Neuron (in vitro differentiated cells): Measurements from ENCODE around the gene PUM1.

Experiments
- H2AFZ ChIP-seq: one replicate; pipeline ENCODE4 v1.6.1; 2013; ENCODE audit warnings: low read depth, mild to moderate bottlenecking, inconsistent platforms, low read length, moderate library complexity
- H3K27me3 ChIP-seq: one replicate; pipeline ENCODE4 v1.6.1; 2013; ENCODE audit warnings: low read length; ENCODE audit not compliant: insufficient read depth
- H3K36me3 ChIP-seq: one replicate; pipeline ENCODE4 v1.6.1; 2013; ENCODE audit warnings: low read length; ENCODE audit not compliant: insufficient read depth
- H3K4me1 ChIP-seq: one replicate; pipeline ENCODE4 v1.6.1; 2013; ENCODE audit warnings: low read length; ENCODE audit not compliant: insufficient read depth
- H3K4me3 ChIP-seq: 2 replicates; pipeline ENCODE4 v1.5.1; 2013; ENCODE audit warnings: mild to moderate bottlenecking, low read length, moderate library complexity
- H3K9me3 ChIP-seq: one replicate; pipeline ENCODE4 v1.6.1; 2013; ENCODE audit warnings: low read length

PUM1 gene

DNA sequence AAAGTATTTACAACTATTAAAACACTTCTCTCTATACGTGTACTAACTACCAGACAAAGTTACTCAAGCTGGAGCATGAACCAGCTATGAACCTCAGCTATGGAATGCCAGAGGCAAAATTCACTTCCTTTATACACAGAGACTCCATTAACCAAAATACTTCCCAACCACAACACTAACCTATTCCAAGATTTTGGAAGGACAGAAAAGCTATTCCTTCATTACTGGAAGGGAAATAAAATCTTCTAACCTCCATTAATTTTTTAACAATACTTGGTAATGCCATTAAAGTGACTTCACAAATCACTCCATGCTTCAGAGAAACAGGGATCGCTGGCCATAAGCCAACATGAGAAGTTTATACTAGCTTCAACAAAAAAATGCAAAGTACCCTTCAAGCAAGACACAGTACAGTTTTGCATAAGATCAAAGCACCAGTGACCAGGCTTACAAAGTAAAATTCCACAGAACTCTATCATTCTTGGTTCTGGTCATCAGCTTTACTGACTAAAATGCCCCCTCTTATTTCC is 58.0 kb downstream of the PUM1 start:
- H3K9me3 ChIP-seq = no peaks in the 10 kb centered on the region

DNA sequence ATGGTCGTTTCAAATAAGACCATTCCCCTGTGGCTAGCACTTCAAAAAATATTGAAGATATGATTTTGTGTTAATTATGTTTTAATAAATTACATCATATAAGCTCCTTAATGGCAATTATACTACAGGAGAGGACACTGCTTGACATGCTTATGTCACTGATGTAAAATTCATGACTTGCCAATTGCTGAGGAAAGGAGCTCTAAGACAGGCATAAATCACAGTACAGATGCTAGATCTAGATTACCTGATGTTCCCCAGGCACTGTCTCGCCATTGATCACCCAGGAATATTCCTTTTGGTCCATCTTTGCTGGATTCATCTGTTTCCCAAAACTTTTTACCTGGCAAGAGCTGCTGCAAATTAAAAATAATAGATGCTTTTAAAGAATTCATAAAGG is 58.8 kb downstream of the PUM1 start:
- peaks cover 45% of the 10 kb centered on the region for H3K36me3 ChIP-seq
- H2AFZ ChIP-seq = no peak overlapping the region
- peaks cover 5% of the 10 kb centered on the region for H3K4me1 ChIP-seq
- H3K4me3 ChIP-seq = no peak overlapping the region
- H3K9me3 ChIP-seq = no peaks in the 10 kb centered on the region
- no peaks in the 10 kb centered on the region for H3K27me3 ChIP-seq

More for the DNA sequence above, 58.0 kb downstream of the PUM1 start:
- Histone ChIP-seq H3K4me3 (no peak overlapping the region), H3K36me3 (peaks cover 43% of the 10 kb centered on the region), H3K27me3 (no peaks in the 10 kb centered on the region), H3K4me1 (peaks cover 5% of the 10 kb centered on the region), H2AFZ (no peak overlapping the region)

DNA sequence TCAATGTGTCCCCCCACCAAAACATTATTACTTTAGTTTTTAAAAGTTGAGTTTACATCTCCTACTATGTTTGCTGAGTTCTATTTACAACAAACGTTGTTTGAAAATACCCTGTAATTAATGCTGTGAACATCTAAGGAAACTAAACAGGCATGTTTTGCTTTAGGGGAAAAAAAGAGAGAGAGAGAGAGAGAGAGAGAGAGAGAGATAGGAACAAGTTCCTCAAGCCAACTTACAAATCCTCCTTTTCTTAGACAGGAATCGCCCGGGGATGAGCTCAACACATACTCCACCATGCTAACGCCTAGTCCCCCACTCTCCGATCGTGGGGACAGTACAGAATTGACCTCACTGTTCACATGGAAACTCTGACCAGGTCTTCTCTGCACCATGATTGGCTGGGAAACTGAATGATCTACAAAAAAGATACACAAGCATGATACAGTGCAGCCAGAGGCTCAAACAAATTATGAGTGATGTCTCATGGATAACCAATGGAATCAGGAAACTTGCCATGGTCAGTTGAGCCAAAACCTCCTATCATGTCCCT is 59.8 kb downstream of the PUM1 start:
- Histone ChIP-seq H2AFZ (no peak overlapping the region), H3K27me3 (no peaks in the 10 kb centered on the region), H3K9me3 (no peaks in the 10 kb centered on the region), H3K36me3 (peaks cover 46% of the 10 kb centered on the region), H3K4me1 (peaks cover 4% of the 10 kb centered on the region), H3K4me3 (no peak overlapping the region)

DNA sequence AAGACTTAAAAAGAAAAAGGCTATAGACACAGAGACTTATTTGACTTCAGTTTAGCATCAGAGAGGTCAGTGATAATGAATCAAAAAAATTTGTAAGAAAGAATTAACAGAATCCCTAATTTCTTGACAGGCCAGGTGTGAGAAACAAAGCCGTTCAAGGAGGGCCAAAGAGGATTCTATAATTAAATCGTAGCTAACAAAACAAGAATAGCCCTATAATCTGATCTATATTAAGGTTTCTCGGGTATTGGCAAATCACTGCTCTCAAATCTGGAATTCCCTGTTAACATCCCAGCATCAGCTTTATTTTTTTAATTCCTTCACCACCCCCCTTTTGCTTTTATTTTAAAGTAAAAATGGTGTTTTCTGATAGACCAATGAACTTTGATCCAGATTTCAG is 60.3 kb downstream of the PUM1 start:
- H3K4me1 ChIP-seq = no peaks in the 10 kb centered on the region
- H3K9me3 ChIP-seq = no peaks in the 10 kb centered on the region
- H3K36me3 ChIP-seq = peaks cover 51% of the 10 kb centered on the region
- H3K27me3 ChIP-seq = no peaks in the 10 kb centered on the region
- H2AFZ ChIP-seq = no peak overlapping the region
- no peak overlapping the region for H3K4me3 ChIP-seq

DNA sequence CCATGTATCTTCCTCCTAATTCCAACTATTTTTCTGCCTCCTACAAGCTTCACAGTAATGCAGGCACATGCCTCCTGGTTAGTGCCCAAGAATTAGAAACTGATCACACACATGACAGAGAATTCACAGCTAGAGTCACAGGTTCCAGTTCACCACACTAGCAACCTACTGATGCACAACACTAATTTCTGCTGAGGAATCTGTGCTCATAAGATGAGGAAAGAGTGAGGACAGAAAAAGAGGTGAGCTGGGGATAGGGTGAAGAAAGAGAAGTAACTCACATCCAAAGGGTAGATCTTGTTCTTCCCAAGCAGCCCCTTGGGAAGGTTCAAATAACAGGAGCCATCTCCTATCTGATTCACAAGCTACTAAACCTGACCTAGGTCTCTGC is 61.3 kb downstream of the PUM1 start:
- Histone ChIP-seq H3K4me3 (no peak overlapping the region), H3K4me1 (no peaks in the 10 kb centered on the region), H3K36me3 (peaks cover 53% of the 10 kb centered on the region), H2AFZ (no peak overlapping the region), H3K27me3 (no peaks in the 10 kb centered on the region), H3K9me3 (no peaks in the 10 kb centered on the region)

DNA sequence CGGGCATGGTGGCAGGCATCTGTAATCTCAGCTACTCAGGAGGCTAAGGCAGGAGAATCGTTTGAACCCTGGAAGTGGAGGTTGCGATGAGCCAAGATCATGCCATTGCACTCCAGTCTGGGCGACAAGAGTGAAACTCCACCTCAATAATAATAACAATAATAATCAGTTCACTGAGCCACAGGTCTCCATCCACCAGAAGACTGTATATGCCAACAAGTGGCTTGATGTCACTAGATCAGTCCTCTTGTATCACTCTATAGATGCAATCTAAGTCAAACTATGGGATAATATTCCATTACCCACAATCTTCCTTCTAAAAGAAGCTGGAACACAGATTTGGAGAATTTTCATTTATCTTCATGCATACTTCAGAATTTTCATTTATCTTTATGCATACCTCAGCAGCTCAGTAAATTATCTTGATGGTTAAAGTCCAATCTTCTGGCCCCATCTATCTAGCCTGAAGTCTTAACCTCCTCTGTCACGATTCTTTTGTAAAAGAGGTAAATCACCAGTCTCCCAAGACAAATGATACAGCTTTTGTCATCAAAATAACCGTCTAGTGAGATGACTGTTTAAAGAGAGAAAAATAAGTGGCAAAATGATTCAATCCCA is 61.8 kb downstream of the PUM1 start:
- Histone ChIP-seq H3K36me3 (peaks cover 57% of the 10 kb centered on the region), H2AFZ (no peak overlapping the region), H3K4me3 (no peak overlapping the region), H3K27me3 (no peaks in the 10 kb centered on the region), H3K4me1 (no peaks in the 10 kb centered on the region), H3K9me3 (no peaks in the 10 kb centered on the region)

DNA sequence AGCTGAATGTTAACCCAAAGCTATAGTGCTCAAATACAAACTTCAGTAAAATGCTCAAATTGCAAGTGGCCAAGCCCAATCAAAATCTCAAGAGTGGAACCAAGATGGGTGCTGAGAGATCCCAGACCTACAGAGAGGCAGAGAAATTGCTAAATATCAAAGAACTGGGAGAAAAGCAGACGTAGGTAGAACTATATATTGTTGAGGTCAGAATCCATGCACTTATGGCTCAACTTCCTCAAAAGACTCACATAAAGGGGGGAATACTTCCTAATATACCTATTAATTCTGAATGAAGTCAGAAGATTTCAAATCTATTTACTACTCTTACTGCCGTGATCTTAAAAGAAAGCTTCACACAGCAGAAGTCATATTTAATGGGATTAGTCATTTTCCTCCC is 65.2 kb downstream of the PUM1 start:
- Histone ChIP-seq H3K9me3 (no peaks in the 10 kb centered on the region), H3K27me3 (no peaks in the 10 kb centered on the region), H3K4me3 (no peak overlapping the region), H2AFZ (no peak overlapping the region), H3K4me1 (no peaks in the 10 kb centered on the region), H3K36me3 (peaks cover 64% of the 10 kb centered on the region)

DNA sequence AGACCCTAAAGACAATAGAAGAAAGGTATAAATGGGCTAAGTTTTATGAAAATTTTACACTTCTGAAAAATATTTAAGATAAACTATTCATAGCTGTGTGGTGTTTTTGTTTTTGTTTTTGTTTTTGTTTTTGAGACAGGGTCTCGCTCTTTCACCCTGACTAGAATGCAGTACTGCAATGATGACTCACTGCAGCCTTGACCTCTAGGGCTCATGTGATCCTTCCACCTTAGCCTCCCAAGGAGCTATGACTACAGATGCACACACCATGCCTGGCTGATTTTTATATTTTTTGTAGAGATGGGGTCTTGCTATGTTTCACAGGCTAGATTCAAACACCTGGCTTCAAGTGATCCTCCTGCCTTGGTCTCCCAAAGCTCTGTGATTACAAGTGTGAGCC is 66.6 kb downstream of the PUM1 start:
- peaks cover 63% of the 10 kb centered on the region for H3K36me3 ChIP-seq
- no peaks in the 10 kb centered on the region for H3K27me3 ChIP-seq
- H3K4me3 ChIP-seq = no peak overlapping the region
- H2AFZ ChIP-seq = no peak overlapping the region
- H3K4me1 ChIP-seq = no peaks in the 10 kb centered on the region
- H3K9me3 ChIP-seq = no peaks in the 10 kb centered on the region

DNA sequence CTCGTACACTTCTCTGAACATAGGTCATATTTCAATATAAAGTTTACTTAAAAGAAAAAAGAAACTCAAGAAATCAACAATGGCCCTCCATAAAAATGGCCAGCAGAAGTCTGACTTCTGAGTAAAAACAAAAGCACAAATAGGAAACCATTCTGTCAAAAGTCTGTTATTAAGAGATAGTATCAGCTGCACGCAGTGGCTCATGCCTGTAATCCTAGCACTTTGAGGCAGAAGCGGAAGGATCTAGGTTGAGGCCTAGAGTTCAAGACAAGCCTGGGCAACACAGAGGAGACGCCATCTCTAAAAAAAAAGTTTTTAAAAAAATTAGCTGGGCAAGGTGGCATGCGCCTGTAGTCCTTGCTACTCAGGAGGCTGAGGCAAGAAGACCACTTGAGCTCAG is 67.3 kb downstream of the PUM1 start:
- H3K4me3 ChIP-seq = no peak overlapping the region
- no peaks in the 10 kb centered on the region for H3K9me3 ChIP-seq
- no peak overlapping the region for H2AFZ ChIP-seq
- H3K27me3 ChIP-seq = no peaks in the 10 kb centered on the region
- peaks cover 55% of the 10 kb centered on the region for H3K36me3 ChIP-seq
- H3K4me1 ChIP-seq = no peaks in the 10 kb centered on the region

DNA sequence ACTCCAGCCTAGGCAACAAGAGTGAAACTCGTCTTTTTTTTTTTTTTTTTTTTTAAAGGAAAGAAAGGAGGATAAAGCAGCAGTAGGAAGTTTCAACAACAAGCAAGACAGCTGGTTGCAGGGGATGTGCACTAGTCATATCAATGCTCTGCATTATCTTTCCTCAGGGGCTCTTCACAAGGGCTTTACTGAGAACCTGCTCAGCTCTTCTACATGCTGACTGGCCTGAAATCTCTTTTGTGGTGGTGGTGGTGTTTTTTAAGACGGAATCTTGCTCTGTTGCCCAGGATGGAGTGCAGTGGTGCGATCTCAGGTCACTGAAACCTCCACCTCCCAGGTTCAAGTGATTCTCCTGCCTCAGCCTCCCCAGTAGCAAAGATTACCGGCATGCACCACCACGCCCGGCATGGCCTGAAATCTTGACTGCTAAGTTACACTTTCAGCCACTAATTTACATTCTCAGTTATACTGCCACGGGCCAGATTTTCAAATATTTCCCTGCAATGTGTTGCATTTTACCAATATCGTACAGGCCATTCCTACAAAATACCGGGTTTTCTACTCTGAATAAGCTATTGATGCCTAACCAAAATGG is 68.0 kb downstream of the PUM1 start:
- no peaks in the 10 kb centered on the region for H3K9me3 ChIP-seq
- no peaks in the 10 kb centered on the region for H3K4me1 ChIP-seq
- H3K36me3 ChIP-seq = peaks cover 55% of the 10 kb centered on the region
- no peaks in the 10 kb centered on the region for H3K27me3 ChIP-seq
- H2AFZ ChIP-seq = no peak overlapping the region
- no peak overlapping the region for H3K4me3 ChIP-seq

DNA sequence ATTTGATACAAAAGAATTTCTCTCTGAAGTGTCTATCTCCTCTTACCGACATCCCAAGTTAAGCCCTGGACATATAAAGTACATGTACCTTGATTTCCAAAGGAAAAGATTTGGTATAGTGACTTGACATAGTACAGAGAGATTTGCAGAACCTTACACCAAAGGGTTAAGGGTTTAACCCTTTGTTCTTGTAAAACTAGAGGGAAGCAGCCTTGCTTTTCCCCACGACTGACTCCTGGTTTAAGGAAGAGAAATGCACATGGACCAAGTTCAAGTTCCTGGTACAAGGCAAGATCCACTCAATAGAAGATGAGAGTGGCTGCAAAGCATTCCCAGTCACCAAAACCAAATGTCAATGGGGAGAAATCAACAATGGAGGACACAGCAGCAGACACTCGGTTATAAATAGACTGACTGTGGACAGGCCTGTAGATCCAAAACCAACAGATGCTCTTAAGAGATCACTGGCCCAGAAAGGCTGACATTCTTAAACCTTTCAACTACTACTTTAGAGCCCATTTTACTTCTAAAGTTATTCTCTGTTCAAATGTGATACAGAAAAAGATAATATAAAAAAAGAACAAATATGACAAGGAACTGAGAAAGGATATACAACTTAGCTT is 69.4 kb downstream of the PUM1 start:
- H3K4me3 ChIP-seq = no peak overlapping the region
- H3K36me3 ChIP-seq = peaks cover 66% of the 10 kb centered on the region
- no peak overlapping the region for H2AFZ ChIP-seq
- H3K4me1 ChIP-seq = no peaks in the 10 kb centered on the region
- H3K27me3 ChIP-seq = no peaks in the 10 kb centered on the region
- H3K9me3 ChIP-seq = peaks cover 3% of the 10 kb centered on the region

DNA sequence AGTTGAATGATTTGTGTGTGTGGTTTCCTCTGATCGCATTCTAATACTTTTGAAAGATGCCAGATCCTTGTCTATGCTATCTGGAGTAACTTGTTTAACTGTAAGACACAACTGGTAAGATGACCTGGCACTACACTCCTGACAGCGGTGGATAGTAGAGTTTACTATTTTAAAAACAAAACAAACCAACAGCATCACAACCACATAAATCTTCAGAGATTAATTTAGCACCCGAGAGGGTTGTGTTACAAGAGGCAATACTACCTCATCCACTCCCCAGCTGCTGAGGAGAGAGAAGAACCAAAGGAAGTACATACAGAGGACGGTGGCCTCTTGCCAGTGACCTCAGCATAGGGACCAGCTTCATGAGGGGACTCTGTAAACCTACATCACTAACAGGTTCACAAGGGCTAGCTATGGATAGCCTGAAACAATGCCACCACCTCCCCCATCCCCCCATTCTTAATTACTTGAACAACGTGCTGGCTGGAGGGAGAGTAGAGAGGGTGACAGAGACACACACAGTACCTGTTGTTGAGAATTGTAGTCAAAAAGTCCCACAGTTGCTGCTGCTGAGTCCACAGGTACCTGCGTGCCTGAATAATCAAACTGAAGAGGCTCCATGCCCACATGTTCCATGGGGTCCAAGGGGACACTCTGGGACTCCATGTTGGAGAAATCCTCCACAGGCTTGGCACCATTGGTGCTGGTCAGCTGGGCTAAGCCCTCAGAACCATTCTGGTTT is 73.5 kb downstream of the PUM1 start:
- Histone ChIP-seq H3K9me3 (peaks cover 3% of the 10 kb centered on the region), H3K36me3 (peaks cover 72% of the 10 kb centered on the region), H3K27me3 (no peaks in the 10 kb centered on the region), H3K4me1 (no peaks in the 10 kb centered on the region), H2AFZ (no peak overlapping the region), H3K4me3 (no peak overlapping the region)

DNA sequence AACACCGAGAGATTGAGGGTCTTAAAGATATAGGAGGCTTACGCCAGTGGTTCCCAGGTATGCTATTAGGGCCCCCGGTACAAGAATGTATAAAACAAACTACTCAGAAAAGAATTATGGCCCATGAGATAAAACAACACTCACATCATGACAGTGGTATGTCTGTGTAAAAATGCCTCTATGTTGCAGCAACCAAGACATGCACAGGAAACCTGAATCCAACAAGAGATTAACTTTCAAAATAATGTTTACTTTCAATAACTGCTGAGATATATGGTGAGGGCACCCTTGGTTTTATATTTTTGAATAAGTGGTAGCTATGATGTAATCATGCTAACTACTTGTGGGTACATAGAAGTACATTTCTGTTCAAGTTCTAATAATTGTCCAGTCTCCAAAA is 74.9 kb downstream of the PUM1 start:
- H3K4me1 ChIP-seq = no peaks in the 10 kb centered on the region
- peaks cover 62% of the 10 kb centered on the region for H3K36me3 ChIP-seq
- no peak overlapping the region for H2AFZ ChIP-seq
- no peak overlapping the region for H3K4me3 ChIP-seq
- H3K9me3 ChIP-seq = peaks cover 3% of the 10 kb centered on the region
- H3K27me3 ChIP-seq = no peaks in the 10 kb centered on the region
